Measurements from ENCODE around the gene STARD7. TPM values are rescaled to one million over a fixed set of nuclear protein-coding genes. Genes with fewer than 3 reads are reported as not detected.

STARD7 gene
- total and polyA plus RNA-seq, 10 of the 15 experiments (the other 5 are each of a cell fraction or from before 2014, with no cell fraction given): 85.4 to 237 (median 153) TPM

DNA sequence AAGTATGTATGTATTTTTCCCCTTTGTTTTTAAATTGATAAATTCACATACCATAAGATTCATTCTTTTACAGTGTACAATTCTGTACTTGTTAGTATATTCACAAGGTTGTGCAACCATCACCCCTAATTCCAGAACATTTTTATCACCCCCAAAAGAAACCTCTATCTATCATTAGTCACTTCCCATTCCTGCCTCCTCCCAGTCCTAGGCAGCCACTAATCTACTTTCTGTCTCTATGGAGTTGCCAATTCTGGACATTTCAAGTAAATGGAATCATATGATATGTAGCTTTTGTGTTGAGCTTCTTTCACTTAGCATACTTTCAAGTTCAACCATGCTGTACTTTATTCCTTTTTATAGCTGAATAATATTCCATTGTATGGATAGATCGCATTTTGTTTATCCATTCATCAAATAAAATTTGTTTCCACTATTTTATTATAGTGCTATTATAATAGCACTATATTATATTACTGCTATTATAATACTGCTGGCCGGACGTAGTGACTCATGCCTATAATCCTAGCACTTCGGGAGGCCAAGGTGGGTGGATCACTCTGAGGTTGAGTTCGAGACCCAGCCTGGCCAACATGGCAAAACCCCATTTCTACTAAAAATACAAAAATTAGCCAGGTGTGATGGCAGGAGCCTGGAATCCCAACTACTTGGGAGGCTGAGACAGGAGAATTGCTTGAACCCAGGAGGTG, 10.9 kb downstream of the STARD7 start (continued):
- no peak for TF ChIP-seq ATF7 (IDR thresholded peaks at IDR 0.05; ENCODE audit: low read depth)
- TF ChIP-seq MTA3 (IDR thresholded peaks at IDR 0.05; ENCODE audit: borderline replicate concordance, low read length): no peak
- TF ChIP-seq, protein P1, sequence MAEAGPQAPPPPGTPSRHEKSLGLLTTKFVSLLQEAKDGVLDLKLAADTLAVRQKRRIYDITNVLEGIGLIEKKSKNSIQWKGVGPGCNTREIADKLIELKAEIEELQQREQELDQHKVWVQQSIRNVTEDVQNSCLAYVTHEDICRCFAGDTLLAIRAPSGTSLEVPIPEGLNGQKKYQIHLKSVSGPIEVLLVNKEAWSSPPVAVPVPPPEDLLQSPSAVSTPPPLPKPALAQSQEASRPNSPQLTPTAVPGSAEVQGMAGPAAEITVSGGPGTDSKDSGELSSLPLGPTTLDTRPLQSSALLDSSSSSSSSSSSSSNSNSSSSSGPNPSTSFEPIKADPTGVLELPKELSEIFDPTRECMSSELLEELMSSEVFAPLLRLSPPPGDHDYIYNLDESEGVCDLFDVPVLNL (IDR thresholded peaks at IDR 0.05; ENCODE audit: low read depth, low read length): no peak
- no peak for TF ChIP-seq NFXL1 (IDR thresholded peaks at IDR 0.05; ENCODE audit: borderline replicate concordance)
- TF ChIP-seq MEF2A (IDR thresholded peaks at IDR 0.05; ENCODE audit: insufficient read depth, low read depth, low read length): no peak

DNA sequence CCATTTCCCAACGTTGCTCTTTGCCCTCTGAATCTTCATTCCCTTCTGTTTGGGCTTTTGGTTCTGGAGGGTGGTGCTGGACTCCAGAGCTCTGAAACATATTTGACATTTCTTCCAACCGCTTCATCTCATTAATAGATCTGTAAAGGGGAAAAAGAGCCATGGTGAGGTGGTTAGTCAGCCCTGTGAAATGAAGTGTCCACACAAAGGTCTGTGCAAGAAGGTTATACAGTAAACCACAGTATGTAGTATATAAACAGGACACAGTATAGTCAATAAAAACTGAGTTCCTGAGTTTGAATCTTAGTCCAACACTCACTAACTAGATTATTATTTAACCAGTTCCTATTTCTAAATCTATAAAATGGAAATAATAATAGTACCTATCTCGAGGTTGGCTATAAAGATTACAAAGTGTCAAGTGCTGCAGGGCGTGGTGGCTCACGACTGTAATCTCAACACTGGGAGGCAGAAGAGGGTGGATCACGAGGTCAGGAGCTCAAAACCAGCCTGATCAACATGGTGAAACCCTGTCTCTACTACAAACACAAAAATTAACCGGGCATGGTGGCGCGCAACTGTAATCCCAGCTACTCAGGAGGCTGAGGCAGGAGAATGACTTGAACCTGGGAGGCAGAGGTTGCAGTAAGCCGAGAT, 13.1 kb downstream of the STARD7 start:
- no peaks in the 10 kb centered on the region for H3K9me3 ChIP-seq (replicated peaks; ENCODE audit: control insufficient read depth, insufficient read depth, low read length)
- no peak overlapping the region for H3K4me2 ChIP-seq (ENCODE audit: control insufficient read depth, insufficient read depth)
- no TSS peak for BruUV-seq (replicated peaks)
- DNase-seq (ENCODE audit: low read depth, low spot score) (no peak), ATAC-seq (no peak), FAIRE-seq (no peak)
- no peak overlapping the region for H2AFZ ChIP-seq (ENCODE audit: control insufficient read depth, low read depth, low read length)
- WGBS (ENCODE audit: insufficient coverage, insufficient replicate concordance, low lambda C conversion rate, missing lambda C conversion rate): 89% methylated on average over 10 of the region's 10 CpGs
- no peak overlapping the region for H3K9ac ChIP-seq (ENCODE audit: control insufficient read depth, insufficient read depth, low read length)
- ChIA-PET CTCF (interaction anchor here (1.3 to 1.5 kb wide), 2 partner anchors 13 to 21 kb away, joined by 4 read pairs; no protein-coding TSS in a partner anchor), RAD21 (ENCODE audit: unreplicated experiment) (interaction anchor here (1.1 to 1.3 kb wide), 2 partner anchors 22 to 38 kb away, joined by 3 read pairs; no protein-coding TSS in a partner anchor), SMC1A (ENCODE audit: uncharacterized antibody, unreplicated experiment) (interaction anchor here (0.7 to 1.7 kb wide), 5 partner anchors 9 to 38 kb away, joined by 3 to 6 read pairs (median 4); no protein-coding TSS in a partner anchor), POLR2A (interaction anchor here (0.5 to 0.8 kb wide), 3 partner anchors 9 to 196 kb away, joined by 3 to 5 read pairs (median 4); no protein-coding TSS in a partner anchor)
- intact Hi-C loops (cut with micrococcal nuclease; ENCODE audit: unreplicated experiment) (no loop called here), in situ Hi-C loops (cut with MboI) (no loop called here)
- H4K20me1 ChIP-seq (ENCODE audit: control insufficient read depth, insufficient read depth): peaks cover 4% of the 10 kb centered on the region
- H3K79me2 ChIP-seq (ENCODE audit: control insufficient read depth, insufficient read depth, low read length): peaks cover 41% of the 10 kb centered on the region
- H3K4me1 ChIP-seq (ENCODE audit: control insufficient read depth, insufficient read depth, low read length): peaks cover 5% of the 10 kb centered on the region
- no peak overlapping the region for H3K27ac ChIP-seq (ENCODE audit: control insufficient read depth, insufficient read depth)
- H3K27me3 ChIP-seq (replicated peaks in 1 of 2; ENCODE audit: control insufficient read depth in 2 of 2, insufficient read depth in 2 of 2, low read length in 1 of 2): no peaks in the 10 kb centered on the region
- peaks cover 18 to 33% of the 10 kb centered on the region in 2 experiments for H3K36me3 ChIP-seq (ENCODE audit: control insufficient read depth in 2 of 2, insufficient read depth in 2 of 2, low read length in 1 of 2)
- no peak overlapping the region for H3K4me3 ChIP-seq
- TF ChIP-seq, protein P2, sequence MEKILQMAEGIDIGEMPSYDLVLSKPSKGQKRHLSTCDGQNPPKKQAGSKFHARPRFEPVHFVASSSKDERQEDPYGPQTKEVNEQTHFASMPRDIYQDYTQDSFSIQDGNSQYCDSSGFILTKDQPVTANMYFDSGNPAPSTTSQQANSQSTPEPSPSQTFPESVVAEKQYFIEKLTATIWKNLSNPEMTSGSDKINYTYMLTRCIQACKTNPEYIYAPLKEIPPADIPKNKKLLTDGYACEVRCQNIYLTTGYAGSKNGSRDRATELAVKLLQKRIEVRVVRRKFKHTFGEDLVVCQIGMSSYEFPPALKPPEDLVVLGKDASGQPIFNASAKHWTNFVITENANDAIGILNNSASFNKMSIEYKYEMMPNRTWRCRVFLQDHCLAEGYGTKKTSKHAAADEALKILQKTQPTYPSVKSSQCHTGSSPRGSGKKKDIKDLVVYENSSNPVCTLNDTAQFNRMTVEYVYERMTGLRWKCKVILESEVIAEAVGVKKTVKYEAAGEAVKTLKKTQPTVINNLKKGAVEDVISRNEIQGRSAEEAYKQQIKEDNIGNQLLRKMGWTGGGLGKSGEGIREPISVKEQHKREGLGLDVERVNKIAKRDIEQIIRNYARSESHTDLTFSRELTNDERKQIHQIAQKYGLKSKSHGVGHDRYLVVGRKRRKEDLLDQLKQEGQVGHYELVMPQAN (conservative IDR thresholded peaks at IDR 0.05): no peak
- TF ChIP-seq GATAD2B (conservative IDR thresholded peaks at IDR 0.05; ENCODE audit: low read depth) (no peak), ZNF217 (IDR thresholded peaks at IDR 0.05) (no peak), CREM (IDR thresholded peaks at IDR 0.05; ENCODE audit: low read depth) (no peak), DPF2 (IDR thresholded peaks at IDR 0.05) (no peak), MTA2 (IDR thresholded peaks at IDR 0.05; ENCODE audit: low read depth) (no peak), CREB1 (IDR thresholded peaks at IDR 0.05; ENCODE audit: low read depth) (no peak), EP300 (IDR thresholded peaks at IDR 0.05; ENCODE audit: borderline replicate concordance in 1 of 2, control insufficient read depth in 1 of 2, low read depth in 2 of 2, low read length in 2 of 2) (no peak), NFYB (IDR thresholded peaks at IDR 0.05; ENCODE audit: insufficient read depth, low read depth, low read length) (no peak), ZNF384 (IDR thresholded peaks at IDR 0.05; ENCODE audit: borderline replicate concordance, low read depth, low read length) (no peak)

Data from GM12878 (cell line).